GM23338 (cell line): ENCODE measurements around the gene PHF13.
"Not testable (repeated sequence)": the region's sequence is repeated elsewhere in the genome, so short reads cannot be mapped to it uniquely, and the experiment has no call there.

Experiments used
- CTCF ChIP-seq, 2 experiments: fragments of 200-600 bp in 1 of 2; sonication (generic) in 1 of 2; conservative IDR thresholded peaks; 2 replicates each; pipeline versions ENCODE4 v1.5.1 to v1.6.1; 2016 to 2017; ENCODE audit warnings: antibody characterized with exemption in 2 of 2, low read depth in 2 of 2, mild to moderate bottlenecking in 2 of 2, moderate library complexity in 1 of 2
- EZH2 ChIP-seq: fragments of 200-600 bp; sonication (generic); IDR thresholded peaks from one replicate; pipeline ENCODE4 v1.8.0; 2017; ENCODE audit warnings: antibody characterized with exemption, mild to moderate bottlenecking, low read depth; ENCODE audit not compliant: unreplicated experiment
- EZH2phosphoT487 ChIP-seq: fragments of 200-600 bp; sonication (generic); IDR thresholded peaks from one replicate; pipeline ENCODE4 v1.8.1; 2018; ENCODE audit warnings: antibody characterized with exemption; ENCODE audit not compliant: unreplicated experiment
- POLR2AphosphoS5 ChIP-seq: IDR thresholded peaks from 2 replicates; pipeline ENCODE4 v1.6.1; 2016; ENCODE audit warnings: antibody characterized with exemption, low read depth

GRCh38 chr1:6599991-6600390 is 13.5 kb upstream of the PHF13 start:
- TF ChIP-seq EZH2phosphoT487; CTCF (conservative IDR thresholded peaks at IDR 0.05; ENCODE audit: low read depth in 2 of 2); EZH2; POLR2AphosphoS5: not testable (repeated sequence)
